SK-N-MC (cell line): ENCODE results near the gene PRDM5.

ENCODE experiments used
- EZH2 ChIP-seq: fragments of 200-600 bp; sonication (generic); IDR thresholded peaks from one replicate; pipeline ENCODE4 v1.6.1; 2017; ENCODE audit warnings: antibody characterized with exemption
- POLR2AphosphoS5 ChIP-seq: IDR thresholded peaks from 2 replicates; pipeline ENCODE4 v1.6.1; 2012; ENCODE audit warnings: mild to moderate bottlenecking, low read depth, low read length, borderline replicate concordance

- no peak for TF ChIP-seq EZH2
- no peak for TF ChIP-seq POLR2AphosphoS5
Observed at GRCh38 chr4:120683897-120684540, 238.5 kb downstream of the PRDM5 start.
